Cardiac muscle cell (in vitro differentiated cells and primary cell): Measurements from ENCODE around the gene BBLN. TPM values are rescaled to one million over a fixed set of nuclear protein-coding genes. Genes with fewer than 3 reads are reported as not detected.

Experiments used
- DNase-seq, 2 donors: peaks; one replicate each; pipeline versions ENCODE4 v3.0.0 to v3.0.0-alpha.2; 2010 to 2017; ENCODE audit warnings: low read depth in 1 of 2, low spot score in 1 of 2
- H3K27ac ChIP-seq: fragments of 200-600 bp; sonication (generic); 2 replicates; pipeline ENCODE4 v1.5.1; 2016
- H3K27me3 ChIP-seq: fragments of 200-600 bp; sonication (generic); 2 replicates; pipeline ENCODE4 v1.6.0; 2016; ENCODE audit warnings: control low read depth
- H3K36me3 ChIP-seq: fragments of 200-600 bp; sonication (generic); 2 replicates; pipeline ENCODE4 v1.5.1; 2016; ENCODE audit warnings: control low read depth
- H3K4me1 ChIP-seq: fragments of 200-600 bp; sonication (generic); 2 replicates; pipeline ENCODE4 v1.8.1; 2017; ENCODE audit warnings: low read depth, mild to moderate bottlenecking, mixed run types
- H3K4me3 ChIP-seq: fragments of 200-600 bp; sonication (generic); 2 replicates; pipeline ENCODE4 v1.5.1; 2016; ENCODE audit warnings: mild to moderate bottlenecking
- H3K9me3 ChIP-seq: fragments of 200-600 bp; sonication (generic); 2 replicates; pipeline ENCODE4 v1.5.1; 2017; ENCODE audit warnings: low read depth, mild to moderate bottlenecking, control low read depth
- polyA plus RNA-seq: library from polyadenylated mRNA; unstranded; fragments of >200 nt; fragmentation: Nextera tagmentation; extraction: Ambion mirVana; gene quantifications from 2 replicates; pipeline ENCODE4 v1.2.1, GENCODE V29; 2016
- total RNA-seq: library from RNA; depleted of rRNA; stranded (reverse); fragments of >200 nt; gene quantifications from 2 replicates; pipeline ENCODE4 v1.2.3, GENCODE V29; 2016
- TF ChIP-seq, protein P1 (sequence below): IDR thresholded peaks from 2 replicates; pipeline ENCODE4 v1.5.1; 2012; ENCODE audit warnings: low read depth, mild to moderate bottlenecking, low read length

The BBLN gene
- total and polyA plus RNA-seq, 2 experiments from 2014 or later = 243 to 729 TPM

DNA sequence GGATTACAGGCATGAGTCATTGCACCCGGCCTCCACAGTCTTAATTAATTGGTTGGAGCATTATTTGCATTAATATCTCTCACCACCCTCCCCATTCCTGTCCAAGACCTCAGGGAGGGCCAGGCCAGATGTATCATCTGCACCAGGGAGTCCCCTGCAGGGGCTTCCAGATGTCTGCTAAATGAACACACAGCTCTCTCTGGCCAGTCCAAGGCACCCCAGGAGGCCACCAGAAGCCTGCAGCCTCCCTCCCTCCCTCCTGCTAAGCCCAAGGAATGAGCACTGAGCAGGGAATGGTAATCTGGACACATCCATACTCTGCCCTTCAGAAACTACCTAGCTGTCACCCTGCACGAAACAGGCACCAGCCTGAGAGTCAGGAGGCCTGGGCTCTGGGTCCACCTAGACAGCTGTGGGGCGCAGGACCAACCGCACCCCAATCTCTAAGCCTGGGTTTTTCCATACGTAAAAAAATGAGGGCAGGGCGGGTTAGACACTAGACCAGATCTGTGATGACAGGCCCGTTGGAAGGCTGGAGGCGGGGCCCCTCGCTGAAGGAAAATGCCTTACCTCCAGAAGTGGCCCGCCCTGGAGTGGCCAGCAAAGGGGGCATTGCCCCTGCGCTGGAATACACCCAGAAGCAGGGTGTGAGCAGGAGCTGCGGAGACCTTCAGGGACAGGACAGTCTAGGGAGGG, 23.0 kb downstream of the BBLN start:
- Histone ChIP-seq H3K9me3 (no peaks in the 10 kb centered on the region), H3K4me3 (no peak overlapping the region), H3K4me1 (no peaks in the 10 kb centered on the region), H3K27ac (no peak overlapping the region), H3K36me3 (peaks cover 46% of the 10 kb centered on the region), H3K27me3 (no peaks in the 10 kb centered on the region)
- DNase-seq = no peak
- TF ChIP-seq, protein P1, sequence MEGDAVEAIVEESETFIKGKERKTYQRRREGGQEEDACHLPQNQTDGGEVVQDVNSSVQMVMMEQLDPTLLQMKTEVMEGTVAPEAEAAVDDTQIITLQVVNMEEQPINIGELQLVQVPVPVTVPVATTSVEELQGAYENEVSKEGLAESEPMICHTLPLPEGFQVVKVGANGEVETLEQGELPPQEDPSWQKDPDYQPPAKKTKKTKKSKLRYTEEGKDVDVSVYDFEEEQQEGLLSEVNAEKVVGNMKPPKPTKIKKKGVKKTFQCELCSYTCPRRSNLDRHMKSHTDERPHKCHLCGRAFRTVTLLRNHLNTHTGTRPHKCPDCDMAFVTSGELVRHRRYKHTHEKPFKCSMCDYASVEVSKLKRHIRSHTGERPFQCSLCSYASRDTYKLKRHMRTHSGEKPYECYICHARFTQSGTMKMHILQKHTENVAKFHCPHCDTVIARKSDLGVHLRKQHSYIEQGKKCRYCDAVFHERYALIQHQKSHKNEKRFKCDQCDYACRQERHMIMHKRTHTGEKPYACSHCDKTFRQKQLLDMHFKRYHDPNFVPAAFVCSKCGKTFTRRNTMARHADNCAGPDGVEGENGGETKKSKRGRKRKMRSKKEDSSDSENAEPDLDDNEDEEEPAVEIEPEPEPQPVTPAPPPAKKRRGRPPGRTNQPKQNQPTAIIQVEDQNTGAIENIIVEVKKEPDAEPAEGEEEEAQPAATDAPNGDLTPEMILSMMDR = no peak

DNA sequence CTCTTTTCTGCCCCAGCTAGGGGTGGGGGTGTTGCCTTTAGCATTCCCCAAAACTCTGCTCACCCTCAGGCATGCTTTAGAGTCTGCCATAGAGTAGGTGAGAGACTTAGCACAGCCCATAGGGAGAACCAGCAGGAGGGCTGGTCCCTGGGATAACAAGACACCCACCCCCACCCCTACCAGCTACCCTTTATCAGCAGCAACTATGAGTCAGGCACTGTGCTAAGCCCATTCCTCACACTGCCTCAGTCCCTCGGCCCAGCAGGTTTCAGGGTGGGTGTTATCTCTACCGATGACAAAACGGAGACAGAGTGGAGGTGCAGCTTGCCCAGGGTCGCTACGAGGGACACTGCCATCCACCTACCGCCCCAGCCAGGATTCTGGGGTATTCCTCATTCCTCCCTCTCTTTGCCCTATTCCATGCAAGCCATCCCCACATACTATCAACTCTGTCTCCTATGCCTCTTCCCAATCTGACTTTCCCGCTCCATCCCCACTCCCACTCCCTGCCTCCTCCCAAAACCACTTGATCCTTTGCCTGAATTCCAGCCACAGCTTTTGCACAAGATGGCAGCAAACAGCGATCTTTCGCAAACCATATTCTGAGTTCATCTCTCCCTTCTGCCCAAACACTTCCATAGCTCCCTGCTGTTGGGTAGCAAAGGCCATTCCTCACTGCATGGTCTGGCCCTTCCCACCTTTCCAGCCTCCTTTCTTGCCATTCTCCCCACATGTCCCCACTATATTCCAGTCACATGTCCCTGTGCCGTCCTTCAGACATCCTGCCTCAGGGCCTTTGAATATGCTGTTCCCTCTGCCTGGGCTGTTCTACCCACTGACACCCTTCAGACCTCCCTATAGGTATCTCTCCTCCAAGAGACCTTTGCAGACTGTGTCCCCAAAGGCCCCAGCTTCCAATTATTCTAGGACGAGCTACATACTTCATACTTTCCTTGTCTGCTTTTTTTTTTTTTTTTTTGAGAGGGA, 26.2 kb downstream of the BBLN start:
- Histone ChIP-seq H3K9me3 (no peaks in the 10 kb centered on the region), H3K4me1 (peaks cover 9% of the 10 kb centered on the region), H3K27me3 (no peaks in the 10 kb centered on the region), H3K36me3 (peaks cover 26% of the 10 kb centered on the region), H3K27ac (no peak overlapping the region), H3K4me3 (no peak overlapping the region)
- TF ChIP-seq, protein P1 = no peak
- no peak for DNase-seq

DNA sequence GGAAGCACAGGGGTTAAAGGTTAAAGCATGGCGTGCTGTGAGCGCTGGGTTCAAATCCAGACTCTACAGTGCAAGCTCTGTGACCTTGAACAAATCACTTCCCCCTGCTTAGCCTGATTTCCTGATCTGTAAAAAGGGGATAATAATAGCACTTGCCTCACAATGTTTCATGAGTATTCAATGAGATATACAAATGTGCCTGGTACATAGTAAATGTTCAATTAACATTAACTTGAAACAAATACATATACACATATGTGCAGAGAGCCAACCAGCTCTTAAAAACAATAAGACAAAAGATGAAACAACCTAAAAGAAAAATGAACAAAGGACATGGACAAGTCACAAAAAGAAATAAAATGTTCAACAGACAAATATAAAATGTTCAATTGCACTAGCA, 27.3 kb downstream of the BBLN start:
- DNase-seq = no peak
- Histone ChIP-seq H3K4me3 (no peak overlapping the region), H3K36me3 (peaks cover 26% of the 10 kb centered on the region), H3K9me3 (no peaks in the 10 kb centered on the region), H3K27me3 (no peaks in the 10 kb centered on the region), H3K4me1 (peaks cover 9% of the 10 kb centered on the region), H3K27ac (no peak overlapping the region)
- TF ChIP-seq, protein P1 = no peak

DNA sequence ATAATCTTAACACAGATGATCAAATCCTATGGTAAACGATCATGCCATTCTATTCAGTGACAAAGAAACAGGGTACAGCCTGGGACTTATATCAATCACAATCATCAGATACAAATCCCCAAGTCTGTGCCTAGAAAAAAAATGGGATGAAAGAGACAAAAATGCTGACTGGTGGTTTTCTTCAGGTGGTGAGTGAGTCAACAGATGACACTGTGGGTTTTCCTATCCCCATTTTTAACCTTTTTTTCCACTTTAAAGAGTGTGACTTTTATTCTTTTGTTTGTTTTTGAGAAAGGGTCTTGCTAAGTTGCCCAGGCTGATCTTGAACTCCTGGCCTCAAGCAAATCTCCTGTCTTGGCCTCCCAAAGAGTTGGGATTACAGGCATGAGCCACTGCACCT, 28.1 kb downstream of the BBLN start:
- Histone ChIP-seq H3K9me3 (no peaks in the 10 kb centered on the region), H3K4me1 (peaks cover 9% of the 10 kb centered on the region), H3K27me3 (no peaks in the 10 kb centered on the region), H3K27ac (no peak overlapping the region), H3K4me3 (no peak overlapping the region), H3K36me3 (peaks cover 21% of the 10 kb centered on the region)
- TF ChIP-seq, protein P1 = no peak
- DNase-seq = no peak

DNA sequence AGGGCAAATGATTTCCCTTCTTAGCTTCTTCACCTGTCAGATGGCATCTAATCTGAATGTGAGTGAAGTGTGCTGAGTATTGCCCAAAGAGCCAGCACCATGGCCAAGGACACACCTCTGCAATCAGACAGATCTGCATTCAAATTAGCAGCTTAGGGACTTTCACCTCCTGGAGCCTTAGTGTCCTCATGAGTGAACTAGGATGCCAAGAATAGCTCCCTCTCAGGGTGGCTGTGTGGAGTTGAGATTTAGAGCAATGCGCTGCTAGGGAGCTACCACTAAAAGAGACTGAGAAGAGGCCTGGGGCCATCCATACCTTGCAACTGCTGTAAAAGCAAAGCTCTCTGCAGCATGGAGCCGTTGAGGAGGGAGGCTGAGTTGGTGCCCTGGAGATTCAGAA, 29.9 kb downstream of the BBLN start:
- peak overlapping the region; percentile 78 for H3K4me3 ChIP-seq
- TF ChIP-seq, protein P1 = no peak

More for the DNA sequence above, 29.9 kb downstream of the BBLN start:
- peaks cover 13% of the 10 kb centered on the region for H3K36me3 ChIP-seq
- H3K27ac ChIP-seq = peak overlapping the region; percentile 15
- no peaks in the 10 kb centered on the region for H3K9me3 ChIP-seq
- no peaks in the 10 kb centered on the region for H3K27me3 ChIP-seq
- H3K4me1 ChIP-seq = peaks cover 9% of the 10 kb centered on the region
- no peak for DNase-seq
